ENCODE data around the gene MUTYH.

The MUTYH gene

DNA sequence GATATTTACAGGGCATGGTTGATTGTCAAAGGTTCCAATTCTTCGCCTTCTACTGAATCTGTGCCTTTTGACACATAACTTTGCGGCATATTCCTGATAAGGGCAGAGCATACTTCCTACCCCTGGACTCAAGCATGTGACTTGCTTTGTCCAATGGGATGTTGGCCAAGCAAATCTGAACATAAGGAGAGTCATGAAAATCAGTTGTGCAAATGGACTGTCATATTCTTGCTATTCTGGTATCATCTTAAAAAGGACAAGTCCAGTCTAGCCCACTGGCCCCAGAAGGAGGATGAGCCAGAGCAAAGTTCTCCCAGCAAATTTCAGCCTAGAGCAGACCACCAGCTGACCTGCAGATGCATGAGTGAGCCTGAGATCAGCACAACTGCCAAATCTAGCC lies 41.0 kb upstream of the MUTYH start:
- TF ChIP-seq TEAD4 (IDR thresholded peaks at IDR 0.05): no peak
- no peak for TF ChIP-seq RAD21 (IDR thresholded peaks at IDR 0.05; ENCODE audit: low read depth)
- TF ChIP-seq ZBTB7A (IDR thresholded peaks at IDR 0.05; ENCODE audit: low read depth): no peak
- no peak for TF ChIP-seq TAF1 (IDR thresholded peaks at IDR 0.05; ENCODE audit: low read depth)
- no peak for TF ChIP-seq EP300 (IDR thresholded peaks at IDR 0.05; ENCODE audit: borderline replicate concordance)
- TF ChIP-seq CREB1 (IDR thresholded peaks at IDR 0.05; ENCODE audit: low read depth): no peak
- no peak for TF ChIP-seq YY1 (IDR thresholded peaks at IDR 0.05; ENCODE audit: low read depth)

DNA sequence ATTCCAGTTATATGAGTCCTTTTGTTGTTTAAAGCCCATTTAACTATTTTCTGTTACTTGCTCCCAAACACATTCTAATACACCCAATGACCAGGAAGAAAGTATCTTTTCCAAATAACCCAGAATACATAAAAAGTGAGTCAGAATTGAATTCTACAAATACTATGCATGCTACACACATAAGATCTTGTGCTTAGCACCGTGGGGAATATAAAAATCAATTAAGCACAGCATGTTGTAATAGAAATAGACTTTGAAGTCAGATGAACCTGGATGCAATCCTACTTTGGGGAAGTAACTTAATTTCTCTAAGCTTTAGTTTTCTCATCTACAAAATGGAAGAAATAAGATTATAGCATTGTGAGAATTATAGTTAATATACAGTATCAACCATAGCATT lies 40.5 kb upstream of the MUTYH start:
- TF ChIP-seq, protein P1, sequence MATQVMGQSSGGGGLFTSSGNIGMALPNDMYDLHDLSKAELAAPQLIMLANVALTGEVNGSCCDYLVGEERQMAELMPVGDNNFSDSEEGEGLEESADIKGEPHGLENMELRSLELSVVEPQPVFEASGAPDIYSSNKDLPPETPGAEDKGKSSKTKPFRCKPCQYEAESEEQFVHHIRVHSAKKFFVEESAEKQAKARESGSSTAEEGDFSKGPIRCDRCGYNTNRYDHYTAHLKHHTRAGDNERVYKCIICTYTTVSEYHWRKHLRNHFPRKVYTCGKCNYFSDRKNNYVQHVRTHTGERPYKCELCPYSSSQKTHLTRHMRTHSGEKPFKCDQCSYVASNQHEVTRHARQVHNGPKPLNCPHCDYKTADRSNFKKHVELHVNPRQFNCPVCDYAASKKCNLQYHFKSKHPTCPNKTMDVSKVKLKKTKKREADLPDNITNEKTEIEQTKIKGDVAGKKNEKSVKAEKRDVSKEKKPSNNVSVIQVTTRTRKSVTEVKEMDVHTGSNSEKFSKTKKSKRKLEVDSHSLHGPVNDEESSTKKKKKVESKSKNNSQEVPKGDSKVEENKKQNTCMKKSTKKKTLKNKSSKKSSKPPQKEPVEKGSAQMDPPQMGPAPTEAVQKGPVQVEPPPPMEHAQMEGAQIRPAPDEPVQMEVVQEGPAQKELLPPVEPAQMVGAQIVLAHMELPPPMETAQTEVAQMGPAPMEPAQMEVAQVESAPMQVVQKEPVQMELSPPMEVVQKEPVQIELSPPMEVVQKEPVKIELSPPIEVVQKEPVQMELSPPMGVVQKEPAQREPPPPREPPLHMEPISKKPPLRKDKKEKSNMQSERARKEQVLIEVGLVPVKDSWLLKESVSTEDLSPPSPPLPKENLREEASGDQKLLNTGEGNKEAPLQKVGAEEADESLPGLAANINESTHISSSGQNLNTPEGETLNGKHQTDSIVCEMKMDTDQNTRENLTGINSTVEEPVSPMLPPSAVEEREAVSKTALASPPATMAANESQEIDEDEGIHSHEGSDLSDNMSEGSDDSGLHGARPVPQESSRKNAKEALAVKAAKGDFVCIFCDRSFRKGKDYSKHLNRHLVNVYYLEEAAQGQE (IDR thresholded peaks at IDR 0.05; ENCODE audit: low read depth): no peak
- TF ChIP-seq TCF12 (IDR thresholded peaks at IDR 0.05; ENCODE audit: low read depth) (no peak), CEBPB (IDR thresholded peaks at IDR 0.05) (no peak), TEAD4 (IDR thresholded peaks at IDR 0.05) (no peak), NFIC (IDR thresholded peaks at IDR 0.05) (no peak), FOXM1 (IDR thresholded peaks at IDR 0.05; ENCODE audit: borderline replicate concordance, low read depth) (no peak), TAF1 (IDR thresholded peaks at IDR 0.05; ENCODE audit: low read depth) (no peak), ZBTB7A (IDR thresholded peaks at IDR 0.05; ENCODE audit: low read depth) (no peak), CREB1 (IDR thresholded peaks at IDR 0.05; ENCODE audit: low read depth) (no peak), RAD21 (IDR thresholded peaks at IDR 0.05; ENCODE audit: low read depth) (no peak), YY1 (IDR thresholded peaks at IDR 0.05; ENCODE audit: low read depth) (no peak), EGR1 (IDR thresholded peaks at IDR 0.05) (no peak), EP300 (IDR thresholded peaks at IDR 0.05; ENCODE audit: borderline replicate concordance) (no peak)
- TF ChIP-seq, protein P2, sequence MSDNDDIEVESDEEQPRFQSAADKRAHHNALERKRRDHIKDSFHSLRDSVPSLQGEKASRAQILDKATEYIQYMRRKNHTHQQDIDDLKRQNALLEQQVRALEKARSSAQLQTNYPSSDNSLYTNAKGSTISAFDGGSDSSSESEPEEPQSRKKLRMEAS (IDR thresholded peaks at IDR 0.05): no peak
- TF ChIP-seq, protein P3, sequence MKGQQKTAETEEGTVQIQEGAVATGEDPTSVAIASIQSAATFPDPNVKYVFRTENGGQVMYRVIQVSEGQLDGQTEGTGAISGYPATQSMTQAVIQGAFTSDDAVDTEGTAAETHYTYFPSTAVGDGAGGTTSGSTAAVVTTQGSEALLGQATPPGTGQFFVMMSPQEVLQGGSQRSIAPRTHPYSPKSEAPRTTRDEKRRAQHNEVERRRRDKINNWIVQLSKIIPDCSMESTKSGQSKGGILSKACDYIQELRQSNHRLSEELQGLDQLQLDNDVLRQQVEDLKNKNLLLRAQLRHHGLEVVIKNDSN (IDR thresholded peaks at IDR 0.05): no peak

DNA sequence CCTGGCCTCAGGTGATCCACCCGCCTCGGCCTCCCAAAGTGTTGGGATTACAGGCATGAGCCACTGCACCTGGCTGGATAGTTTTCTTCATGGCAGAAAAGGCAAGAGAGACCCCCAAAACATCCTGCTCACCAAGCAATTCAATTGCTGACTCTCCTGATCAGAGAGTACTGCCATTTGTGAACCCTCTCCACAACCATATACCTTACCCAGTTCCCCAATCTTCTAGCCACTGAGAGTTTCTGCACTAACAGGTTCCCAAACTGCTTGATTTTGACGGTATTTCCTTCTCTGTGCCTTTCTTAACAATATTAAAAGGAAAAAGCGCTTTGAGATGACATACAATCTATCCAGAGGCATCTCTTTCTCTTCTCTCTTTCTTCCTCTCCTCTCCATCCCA lies 39.9 kb upstream of the MUTYH start:
- TF ChIP-seq EGR1 (IDR thresholded peaks at IDR 0.05): no peak
- TF ChIP-seq, protein P3 (IDR thresholded peaks at IDR 0.05): no peak
- no peak for TF ChIP-seq EP300 (IDR thresholded peaks at IDR 0.05; ENCODE audit: borderline replicate concordance)
- TF ChIP-seq NFIC (IDR thresholded peaks at IDR 0.05): no peak
- TF ChIP-seq, protein P1 (IDR thresholded peaks at IDR 0.05; ENCODE audit: low read depth): no peak
- no peak for TF ChIP-seq CEBPB (IDR thresholded peaks at IDR 0.05)
- TF ChIP-seq TCF12 (IDR thresholded peaks at IDR 0.05; ENCODE audit: low read depth): no peak
- no peak for TF ChIP-seq FOXM1 (IDR thresholded peaks at IDR 0.05; ENCODE audit: borderline replicate concordance, low read depth)
- TF ChIP-seq TAF1 (IDR thresholded peaks at IDR 0.05; ENCODE audit: low read depth): no peak
- TF ChIP-seq ZBTB7A (IDR thresholded peaks at IDR 0.05; ENCODE audit: low read depth): no peak
- TF ChIP-seq RAD21 (IDR thresholded peaks at IDR 0.05; ENCODE audit: low read depth): no peak
- no peak for TF ChIP-seq CREB1 (IDR thresholded peaks at IDR 0.05; ENCODE audit: low read depth)
- no peak for TF ChIP-seq TEAD4 (IDR thresholded peaks at IDR 0.05)
- no peak for TF ChIP-seq YY1 (IDR thresholded peaks at IDR 0.05; ENCODE audit: low read depth)
- TF ChIP-seq, protein P2 (IDR thresholded peaks at IDR 0.05): no peak

DNA sequence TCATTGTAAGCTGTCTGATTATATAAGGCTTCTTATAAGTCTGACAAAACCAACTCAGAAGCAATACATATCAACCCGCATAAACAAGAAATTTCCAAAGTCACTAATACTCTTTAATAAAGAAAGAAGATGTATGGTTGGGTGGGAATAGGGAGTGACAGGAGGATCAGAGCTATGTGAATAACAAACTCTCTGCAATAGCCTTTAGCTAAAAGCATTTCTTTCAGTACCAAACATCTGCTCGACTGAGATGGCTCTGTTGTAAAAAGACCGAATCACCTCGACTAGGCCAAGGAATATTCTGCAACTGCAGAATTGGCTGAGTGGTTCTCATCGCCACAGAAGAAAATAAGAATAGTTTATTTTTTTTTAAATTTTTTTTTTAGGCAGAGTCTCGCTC lies 39.3 kb upstream of the MUTYH start:
- TF ChIP-seq TAF1 (IDR thresholded peaks at IDR 0.05; ENCODE audit: low read depth) (no peak), FOXM1 (IDR thresholded peaks at IDR 0.05; ENCODE audit: borderline replicate concordance, low read depth) (no peak), CREB1 (IDR thresholded peaks at IDR 0.05; ENCODE audit: low read depth) (no peak), TCF12 (IDR thresholded peaks at IDR 0.05; ENCODE audit: low read depth) (no peak), EP300 (IDR thresholded peaks at IDR 0.05; ENCODE audit: borderline replicate concordance) (no peak), NFIC (IDR thresholded peaks at IDR 0.05) (no peak), EGR1 (IDR thresholded peaks at IDR 0.05) (no peak), TEAD4 (IDR thresholded peaks at IDR 0.05) (no peak), RAD21 (IDR thresholded peaks at IDR 0.05; ENCODE audit: low read depth) (no peak), ZBTB7A (IDR thresholded peaks at IDR 0.05; ENCODE audit: low read depth) (no peak), YY1 (IDR thresholded peaks at IDR 0.05; ENCODE audit: low read depth) (no peak), CEBPB (IDR thresholded peaks at IDR 0.05) (no peak)
- TF ChIP-seq, protein P3 (IDR thresholded peaks at IDR 0.05): no peak
- TF ChIP-seq, protein P1 (IDR thresholded peaks at IDR 0.05; ENCODE audit: low read depth): no peak
- TF ChIP-seq, protein P2 (IDR thresholded peaks at IDR 0.05): no peak
